Keratinocyte (primary cell): ENCODE results near the gene HNRNPA1. TPM values are rescaled to one million over a fixed set of nuclear protein-coding genes. Genes with fewer than 3 reads are reported as not detected.
"Not testable (repeated sequence)": the region's sequence is repeated elsewhere in the genome, so short reads cannot be mapped to it uniquely, and the experiment has no call there.

Experiments used
- DNase-seq: peaks from one replicate; pipeline ENCODE4 v3.0.0-alpha.2; 2011; ENCODE audit warnings: low read depth, missing footprints, low spot score
- FAIRE-seq: peaks from 2 replicates; lab custom pipeline; 2011; peaks lifted over from hg19 to GRCh38; lab: Jason Lieb, UNC
- H2AFZ ChIP-seq: 2 replicates; pipeline ENCODE4 v1.6.0; 2012; ENCODE audit warnings: low read length, control low read depth, inconsistent platforms; ENCODE audit not compliant: control insufficient read depth
- H3K27ac ChIP-seq: 2 replicates; pipeline ENCODE4 v1.5.1; 2011; ENCODE audit warnings: low read length; ENCODE audit not compliant: control insufficient read depth, insufficient read depth
- H3K27me3 ChIP-seq: 3 replicates; pipeline ENCODE4 v1.6.0; 2011; ENCODE audit warnings: low read length; ENCODE audit not compliant: control insufficient read depth, insufficient read depth; ENCODE audit errors: extremely low read depth
- H3K36me3 ChIP-seq, 2 experiments: 2 replicates in 1 of 2; 3 replicates in 1 of 2; pipeline ENCODE4 v1.5.1; 2011; ENCODE audit warnings: low read length in 2 of 2, mild to moderate bottlenecking in 1 of 2; ENCODE audit not compliant: control insufficient read depth in 2 of 2, insufficient read depth in 2 of 2; ENCODE audit errors: extremely low read depth in 1 of 2
- H3K4me1 ChIP-seq: 3 replicates; pipeline ENCODE4 v1.5.1; 2011; ENCODE audit warnings: low read length; ENCODE audit not compliant: control insufficient read depth, insufficient read depth; ENCODE audit errors: extremely low read depth
- H3K4me2 ChIP-seq: 3 replicates; pipeline ENCODE4 v1.6.0; 2011; ENCODE audit warnings: low read depth, low read length; ENCODE audit not compliant: control insufficient read depth, insufficient read depth; ENCODE audit errors: extremely low read depth
- H3K4me3 ChIP-seq, 3 experiments: fragments of 200-600 bp in 1 of 3; sonication (generic) in 1 of 3; 2 replicates in 2 of 3; 3 replicates in 1 of 3; pipeline ENCODE4 v1.5.1; 2011 to 2016; ENCODE audit warnings: low read length in 3 of 3, mild to moderate bottlenecking in 3 of 3, control low read depth in 2 of 3, inconsistent platforms in 1 of 3, low read depth in 1 of 3, mixed read lengths in 1 of 3, mixed run types in 1 of 3, moderate library complexity in 1 of 3; ENCODE audit not compliant: control insufficient read depth in 2 of 3, insufficient read depth in 2 of 3; ENCODE audit errors: extremely low read depth in 1 of 3
- H3K79me2 ChIP-seq: 2 replicates; pipeline ENCODE4 v1.6.0; 2012; ENCODE audit warnings: low read length; ENCODE audit not compliant: control insufficient read depth, insufficient read depth
- H3K9ac ChIP-seq: 3 replicates; pipeline ENCODE4 v1.6.0; 2011; ENCODE audit warnings: low read length; ENCODE audit not compliant: control insufficient read depth, insufficient read depth; ENCODE audit errors: extremely low read depth
- H3K9me1 ChIP-seq: 3 replicates; pipeline ENCODE4 v1.6.0; 2011; ENCODE audit warnings: low read length; ENCODE audit not compliant: control insufficient read depth, insufficient read depth; ENCODE audit errors: extremely low read depth
- H3K9me3 ChIP-seq: 2 replicates; pipeline ENCODE4 v1.5.1; 2012; ENCODE audit warnings: low read depth, low read length; ENCODE audit not compliant: control insufficient read depth
- H4K20me1 ChIP-seq: 3 replicates; pipeline ENCODE4 v1.6.0; 2011; ENCODE audit warnings: low read length; ENCODE audit not compliant: control insufficient read depth, insufficient read depth; ENCODE audit errors: extremely low read depth
- CTCF ChIP-seq, 3 experiments: IDR thresholded peaks in 1 of 3; conservative IDR thresholded peaks in 1 of 3; optimal IDR thresholded peaks in 1 of 3; 2 replicates in 2 of 3; 3 replicates in 1 of 3; pipeline versions ENCODE3 to v1.5.1; 2011; ENCODE audit warnings: low read length in 3 of 3, mild to moderate bottlenecking in 3 of 3, moderate library complexity in 2 of 3, control low read depth in 1 of 3, inconsistent platforms in 1 of 3; ENCODE audit not compliant: insufficient read depth in 2 of 3; ENCODE audit errors: extremely low read depth in 1 of 3
- EZH2 ChIP-seq: IDR thresholded peaks from one replicate; pipeline ENCODE4 v1.6.1; 2012; ENCODE audit warnings: inconsistent platforms, mild to moderate bottlenecking, low read length, moderate library complexity
- dilution Hi-C: fragments of 300-500 bp; cut with MboI; formaldehyde crosslinking; loops from one replicate; pipeline ENCODE4 v1.7.0; 2020; ENCODE audit warnings: low sequenced_read_pairs; ENCODE audit not compliant: extremely low pct_ligation_motif_present
- polyA plus RNA-seq, 5 experiments: library from polyadenylated mRNA; depleted of rRNA in 3 of 5; stranded (reverse) in 3 of 5; stranded (forward) in 1 of 5; unstranded in 1 of 5; fragments of >200 nt; gene quantifications; 1 replicate in 1 of 5; 2 replicates in 3 of 5; 3 replicates in 1 of 5; pipeline versions ENCODE4 v1.2.1 to v1.2.3, GENCODE V29; 2011 to 2012; ENCODE audit warnings: missing spikeins in 2 of 5, low read depth in 1 of 5, low replicate concordance in 1 of 5

HNRNPA1 gene
- polyA plus RNA-seq, 1 donor (not counting 4 experiments of a cell fraction or from before 2014, with no cell fraction given) = 583 TPM

- Histone ChIP-seq H3K4me1 (peaks cover 30% of the 10 kb centered on the region), H3K79me2 (peaks cover 82% of the 10 kb centered on the region), H3K9me3 (no peaks in the 10 kb centered on the region), H3K9ac (peak overlapping the region; percentile 100), H2AFZ (peak overlapping the region; percentile 73), H3K4me3 (peak overlapping the region; percentile 58 to 98 (median 92)), H4K20me1 (peaks cover 22% of the 10 kb centered on the region), H3K9me1 (no peaks in the 10 kb centered on the region), H3K36me3 (peaks cover 8 to 33% of the 10 kb centered on the region in 2 experiments), H3K27me3 (no peaks in the 10 kb centered on the region), H3K27ac (peak overlapping the region; percentile 100), H3K4me2 (peak overlapping the region; percentile 97)
- dilution Hi-C loops = no loop called here
- DNase-seq (no peak), FAIRE-seq (no peak)
- TF ChIP-seq EZH2 (no peak), CTCF (optimal IDR thresholded peaks at IDR 0.05 in 1 of 3, IDR thresholded peaks at IDR 0.05 in 1 of 3, conservative IDR thresholded peaks at IDR 0.05 in 1 of 3; ENCODE audit: extremely low read depth in 1 of 3, insufficient read depth in 2 of 3, low read length in 3 of 3) (no peak)
Observed at GRCh38 chr12:54279227-54279631, 1.3 kb upstream of the HNRNPA1 start.

DNA sequence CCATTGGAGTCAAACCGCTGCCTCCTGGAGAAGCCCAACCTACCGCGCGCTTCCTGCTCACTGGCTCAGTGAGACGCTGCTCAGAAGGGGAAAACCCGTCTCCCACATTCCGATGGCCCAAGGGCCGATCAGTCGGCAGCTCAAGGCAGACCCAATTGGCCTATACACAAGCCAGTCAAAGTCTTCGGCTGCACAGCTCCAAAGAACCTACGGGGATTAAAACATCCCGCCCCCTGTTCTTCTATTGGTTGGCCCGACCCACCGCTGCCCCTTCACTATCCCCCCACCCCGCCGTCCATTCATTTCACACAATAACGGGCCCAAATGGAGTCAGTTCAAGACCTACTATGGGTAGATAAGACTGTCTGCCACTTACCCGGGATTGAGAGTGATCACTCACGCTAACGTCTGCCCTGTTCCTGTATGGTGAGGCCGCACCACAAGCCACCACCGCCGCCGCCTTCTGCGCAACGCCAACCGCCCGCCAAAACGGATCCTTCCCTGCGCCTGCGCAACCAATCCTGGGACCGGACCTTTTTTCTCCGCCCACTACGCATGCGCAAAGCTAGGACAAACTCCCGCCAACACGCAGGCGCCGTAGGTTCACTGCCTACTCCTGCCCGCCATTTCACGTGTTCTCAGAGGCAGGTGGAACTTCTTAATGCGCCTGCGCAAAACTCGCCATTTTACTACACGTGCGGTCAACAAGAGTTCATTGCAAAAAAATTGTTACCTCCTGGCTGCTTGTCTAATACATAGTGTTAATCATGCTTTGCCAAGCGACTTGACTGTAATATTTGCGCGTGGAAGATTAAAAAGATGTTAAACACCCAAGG lies 676 bp upstream of the HNRNPA1 start, which contains the start of gene CBX5:
Gene CBX5, minus strand, starts transcription at position 491 of the 836 bp plus-strand sequence. CDS start 22,472 bp downstream, outside the sequence.
- peak; percentile 99 for DNase-seq
- H3K9me3 ChIP-seq = no peaks in the 10 kb centered on the region
- H3K27ac ChIP-seq = peak within 1 kb of the TSS; percentile 100
- H3K4me2 ChIP-seq = peak within 1 kb of the TSS; percentile 98
- H3K4me3 ChIP-seq = peak within 1 kb of the TSS; percentile 71 to 98 (median 92)
- H3K27me3 ChIP-seq = no peaks in the 10 kb centered on the region
- H3K79me2 ChIP-seq = peaks cover 84% of the 10 kb centered on the region
- peak; percentile 43 for FAIRE-seq
- dilution Hi-C loops = no loop called here
- H3K9ac ChIP-seq = peak within 1 kb of the TSS; percentile 100
- peak within 1 kb of the TSS; percentile 98 for H2AFZ ChIP-seq
- TF ChIP-seq EZH2 (no peak), CTCF (optimal IDR thresholded peaks at IDR 0.05 in 1 of 3, IDR thresholded peaks at IDR 0.05 in 1 of 3, conservative IDR thresholded peaks at IDR 0.05 in 1 of 3; ENCODE audit: extremely low read depth in 1 of 3, insufficient read depth in 2 of 3, low read length in 3 of 3) (no peak)
- H4K20me1 ChIP-seq = peaks cover 23% of the 10 kb centered on the region
- H3K9me1 ChIP-seq = no peaks in the 10 kb centered on the region
- H3K36me3 ChIP-seq = peaks cover 8 to 33% of the 10 kb centered on the region in 2 experiments
- H3K4me1 ChIP-seq = peaks cover 30% of the 10 kb centered on the region

DNA sequence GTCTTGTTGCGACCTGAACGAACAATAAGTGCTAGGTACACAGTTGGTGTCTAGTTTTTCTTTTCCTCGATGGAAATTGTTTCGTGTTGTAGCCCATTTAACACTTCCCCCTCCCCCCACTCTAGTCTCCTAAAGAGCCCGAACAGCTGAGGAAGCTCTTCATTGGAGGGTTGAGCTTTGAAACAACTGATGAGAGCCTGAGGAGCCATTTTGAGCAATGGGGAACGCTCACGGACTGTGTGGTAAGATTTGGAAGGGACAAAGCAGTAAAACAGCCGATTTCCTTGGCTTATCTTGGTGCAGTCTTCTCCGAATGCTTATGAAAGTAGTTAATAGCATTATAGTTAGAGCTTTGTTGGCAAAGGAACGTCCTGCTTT lies 724 bp downstream of the HNRNPA1 start:
- peaks cover 10 to 43% of the 10 kb centered on the region in 2 experiments for H3K36me3 ChIP-seq
- not testable (repeated sequence) for FAIRE-seq

More for the DNA sequence above, 724 bp downstream of the HNRNPA1 start:
- Histone ChIP-seq H3K4me2 (peak overlapping the region; percentile 98), H4K20me1 (peaks cover 32% of the 10 kb centered on the region), H3K27ac (peak overlapping the region; percentile 100), H3K9ac (peak overlapping the region; percentile 100), H3K79me2 (peaks cover 71% of the 10 kb centered on the region), H3K4me3 (peak overlapping the region; percentile 71 to 98 (median 89)), H3K4me1 (peaks cover 41% of the 10 kb centered on the region)
- H3K9me3 ChIP-seq, DNase-seq, dilution Hi-C loops, H3K9me1 ChIP-seq, H3K27me3 ChIP-seq, H2AFZ ChIP-seq: not testable (repeated sequence)
